ENCODE measurements around the gene WDR33. TPM values are rescaled to one million over a fixed set of nuclear protein-coding genes. Genes with fewer than 3 reads are reported as not detected.
A peak's percentile ranks its signal among the peaks of the same experiment; 100 is the strongest.

The WDR33 gene
- total RNA-seq, 1 donor from 2014 or later: 52.1 TPM

- Mint-ChIP-seq H3K27ac (ENCODE audit: unreplicated experiment) (no peak overlapping the region), H3K4me1 (ENCODE audit: unreplicated experiment) (no peaks in the 10 kb centered on the region), H3K27me3 (ENCODE audit: unreplicated experiment) (peaks cover 2% of the 10 kb centered on the region), H3K9me3 (ENCODE audit: unreplicated experiment) (peaks cover 6% of the 10 kb centered on the region), H3K36me3 (ENCODE audit: low read depth, unreplicated experiment) (peaks cover 13% of the 10 kb centered on the region), H3K4me3 (ENCODE audit: unreplicated experiment) (no peak overlapping the region)
- DNase-seq (ENCODE audit: low spot score): no peak
- TF ChIP-seq CTCF (IDR thresholded peaks at IDR 0.05; ENCODE audit: unreplicated experiment): no peak
Measured at GRCh38 chr2:127690696-127691095, 120.3 kb downstream of the WDR33 start.

- TF ChIP-seq CTCF (IDR thresholded peaks at IDR 0.05; ENCODE audit: unreplicated experiment): no peak
- peaks cover 13% of the 10 kb centered on the region for H3K36me3 Mint-ChIP-seq (ENCODE audit: low read depth, unreplicated experiment)
- H3K4me3 Mint-ChIP-seq (ENCODE audit: unreplicated experiment): no peak overlapping the region
- no peak for DNase-seq (ENCODE audit: low spot score)
- peaks cover 6% of the 10 kb centered on the region for H3K9me3 Mint-ChIP-seq (ENCODE audit: unreplicated experiment)
- peaks cover 3% of the 10 kb centered on the region for H3K27me3 Mint-ChIP-seq (ENCODE audit: unreplicated experiment)
- no peak overlapping the region for H3K27ac Mint-ChIP-seq (ENCODE audit: unreplicated experiment)
- H3K4me1 Mint-ChIP-seq (ENCODE audit: unreplicated experiment): peaks cover 3% of the 10 kb centered on the region
Measured at GRCh38 chr2:127688405-127688804, 122.6 kb downstream of the WDR33 start.

- Mint-ChIP-seq H3K4me3 (ENCODE audit: unreplicated experiment) (peak overlapping the region; percentile 22), H3K9me3 (ENCODE audit: unreplicated experiment) (no peaks in the 10 kb centered on the region)
Measured at GRCh38 chr2:127685410-127686080, 125.4 kb downstream of the WDR33 start.

GRCh38 chr2:127683757-127684156 is 127.2 kb downstream of the WDR33 start:
- no peak for DNase-seq (ENCODE audit: low spot score)
- Mint-ChIP-seq H3K4me1 (ENCODE audit: unreplicated experiment) (peaks cover 3% of the 10 kb centered on the region), H3K36me3 (ENCODE audit: low read depth, unreplicated experiment) (no peaks in the 10 kb centered on the region), H3K9me3 (ENCODE audit: unreplicated experiment) (no peaks in the 10 kb centered on the region), H3K27ac (ENCODE audit: unreplicated experiment) (no peak overlapping the region), H3K27me3 (ENCODE audit: unreplicated experiment) (peaks cover 3% of the 10 kb centered on the region), H3K4me3 (ENCODE audit: unreplicated experiment) (no peak overlapping the region)
- no peak for TF ChIP-seq CTCF (IDR thresholded peaks at IDR 0.05; ENCODE audit: unreplicated experiment)

More at GRCh38 chr2:127685410-127686080, 125.4 kb downstream of the WDR33 start:
- Mint-ChIP-seq H3K4me1 (ENCODE audit: unreplicated experiment) (peaks cover 3% of the 10 kb centered on the region), H3K27ac (ENCODE audit: unreplicated experiment) (no peak overlapping the region), H3K36me3 (ENCODE audit: low read depth, unreplicated experiment) (peaks cover 5% of the 10 kb centered on the region), H3K27me3 (ENCODE audit: unreplicated experiment) (peaks cover 5% of the 10 kb centered on the region)
- TF ChIP-seq CTCF (IDR thresholded peaks at IDR 0.05; ENCODE audit: unreplicated experiment): no peak
- DNase-seq (ENCODE audit: low spot score): no peak

- Mint-ChIP-seq H3K27ac (ENCODE audit: unreplicated experiment) (no peak overlapping the region), H3K9me3 (ENCODE audit: unreplicated experiment) (no peaks in the 10 kb centered on the region), H3K4me1 (ENCODE audit: unreplicated experiment) (peaks cover 5% of the 10 kb centered on the region), H3K27me3 (ENCODE audit: unreplicated experiment) (peaks cover 3% of the 10 kb centered on the region), H3K4me3 (ENCODE audit: unreplicated experiment) (no peak overlapping the region), H3K36me3 (ENCODE audit: low read depth, unreplicated experiment) (no peaks in the 10 kb centered on the region)
- no peak for DNase-seq (ENCODE audit: low spot score)
- no peak for TF ChIP-seq CTCF (IDR thresholded peaks at IDR 0.05; ENCODE audit: unreplicated experiment)
Measured at GRCh38 chr2:127683056-127683455, 127.9 kb downstream of the WDR33 start.
